ENCODE data around the gene ARHGAP26.
"Not testable (repeated sequence)": the region's sequence is repeated elsewhere in the genome, so short reads cannot be mapped to it uniquely, and the experiment has no call there.

Gene ARHGAP26

DNA sequence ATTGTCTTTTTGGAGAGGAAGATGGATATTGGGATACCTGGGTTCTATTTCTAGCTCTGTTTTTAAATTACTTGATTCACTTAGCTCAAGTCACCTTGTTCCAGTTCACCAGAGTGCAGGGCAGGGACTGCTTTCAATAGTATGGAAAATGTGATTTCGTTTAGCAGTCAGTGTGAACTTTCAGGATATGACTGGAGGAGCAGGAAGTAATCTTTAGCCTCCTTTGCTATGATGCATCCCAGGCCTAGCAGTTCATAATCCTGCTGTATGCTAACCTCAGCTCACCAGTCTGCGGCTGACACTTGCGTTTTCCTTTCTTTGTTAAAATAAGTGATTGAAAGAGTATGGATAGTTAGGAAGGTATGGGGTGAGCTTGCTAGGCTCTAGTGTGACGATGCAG lies 169.7 kb downstream of the ARHGAP26 start:
- DNase-seq, result no peak

GRCh38 chr5:142941245-142941644 lies 171.1 kb downstream of the ARHGAP26 start:
- no peak for DNase-seq

DNA sequence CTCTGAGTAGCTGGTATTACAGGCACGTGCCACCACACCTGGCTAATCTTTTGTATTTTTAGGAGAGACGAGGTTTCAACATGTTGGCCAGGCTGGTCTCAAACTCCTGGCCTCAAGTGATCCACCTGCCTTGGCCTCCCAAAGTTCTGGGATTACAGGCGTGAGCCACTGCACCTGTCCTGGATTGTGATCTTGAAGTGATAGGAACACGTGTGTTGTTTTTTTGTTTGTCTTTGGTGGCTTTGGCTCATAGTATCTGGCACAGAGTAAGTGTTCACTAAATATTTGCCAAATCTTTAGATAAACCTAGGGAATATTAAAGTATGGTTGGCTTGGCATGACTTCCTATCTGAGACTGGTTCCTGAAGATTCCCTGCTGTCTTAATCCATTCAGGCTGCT lies 172.7 kb downstream of the ARHGAP26 start:
- no peak for DNase-seq

GRCh38 chr5:142944140-142944539 lies 174.0 kb downstream of the ARHGAP26 start:
- DNase-seq, result no peak

- DNase-seq, result no peak
Observed at GRCh38 chr5:142945321-142945720, 175.1 kb downstream of the ARHGAP26 start.

GRCh38 chr5:142945845-142946244 lies 175.7 kb downstream of the ARHGAP26 start:
- no peak for DNase-seq

DNA sequence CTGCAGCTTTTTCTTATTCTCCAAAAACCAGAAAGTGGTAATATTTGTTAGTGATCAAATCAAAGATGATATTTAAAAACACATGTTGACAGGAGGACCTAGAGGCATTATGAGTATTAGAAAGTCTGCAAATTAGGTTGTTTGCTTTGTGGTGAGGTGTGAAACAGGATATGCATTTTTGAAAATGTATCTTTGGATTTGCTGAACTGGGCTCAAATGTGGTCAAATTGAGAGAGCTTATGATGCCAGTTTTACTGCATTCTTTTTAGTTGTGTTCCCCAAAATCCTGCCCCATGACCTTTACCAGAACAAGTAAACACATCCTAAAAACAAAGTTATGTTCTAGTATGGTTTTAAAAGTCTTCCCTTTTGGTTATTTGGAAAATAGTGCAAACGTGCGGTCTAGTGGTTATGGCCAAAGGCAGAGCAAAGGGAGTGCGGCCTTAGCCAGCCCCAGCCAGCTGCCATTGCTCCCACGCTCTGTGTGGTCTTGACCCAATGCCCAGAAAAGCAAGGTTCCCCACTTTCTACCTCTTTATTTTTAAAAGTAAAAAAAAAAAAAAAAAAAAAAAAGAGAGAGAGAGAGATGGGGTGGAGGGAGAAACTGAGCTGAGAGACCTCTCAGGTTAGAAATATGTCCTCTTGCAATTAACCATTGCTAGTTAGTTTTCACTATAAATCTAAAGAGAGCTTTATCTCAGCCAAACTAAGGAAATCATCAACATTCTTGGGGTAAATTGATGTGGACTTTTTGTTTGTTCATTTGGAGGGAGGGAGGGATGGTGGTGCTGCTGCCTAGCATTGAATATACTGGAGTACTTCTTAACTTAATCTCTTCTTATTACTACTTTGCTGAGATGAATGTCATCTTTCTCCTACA lies 176.6 kb downstream of the ARHGAP26 start:
- DNase-seq, result no peak

- DNase-seq, result no peak
Observed at GRCh38 chr5:142947427-142947709, 177.2 kb downstream of the ARHGAP26 start.

DNA sequence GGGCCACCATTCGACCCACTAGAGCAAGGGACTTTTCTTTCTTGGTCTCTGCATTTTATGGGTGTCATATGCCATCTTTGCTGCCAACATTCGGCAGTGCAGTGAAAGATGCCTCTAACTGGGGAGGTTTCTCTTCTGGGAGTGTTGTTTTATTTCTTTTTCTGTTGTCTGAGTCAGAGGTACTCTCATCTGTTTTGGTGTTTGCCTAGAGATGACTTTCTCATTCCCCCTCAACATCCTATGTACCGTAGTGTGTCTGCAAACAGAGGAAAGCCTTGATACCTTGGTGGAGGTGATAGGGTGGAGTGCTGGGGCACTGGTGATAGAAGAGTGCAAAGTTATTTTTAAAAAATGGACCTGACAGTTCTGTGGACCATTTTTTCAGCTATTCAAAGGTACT lies 182.1 kb downstream of the ARHGAP26 start:
- no peak for DNase-seq

DNA sequence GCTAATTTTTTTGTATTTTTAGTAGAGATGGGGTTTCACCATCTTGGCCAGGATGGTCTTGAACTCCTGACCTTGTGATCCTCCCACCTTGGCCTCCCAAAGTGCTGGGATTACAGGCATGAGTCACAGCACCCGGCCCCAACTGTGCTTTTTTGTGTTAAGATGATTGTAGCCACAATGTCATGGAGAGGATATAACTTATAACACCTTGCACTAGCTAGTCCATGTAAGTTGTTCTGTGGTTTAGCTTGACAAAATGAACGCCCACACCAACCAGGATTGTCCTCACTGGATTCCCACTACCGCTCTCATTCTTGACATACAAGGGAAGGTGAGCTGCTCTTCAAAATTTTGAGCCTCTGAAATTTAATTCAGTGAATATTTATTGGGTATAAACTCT lies 182.7 kb downstream of the ARHGAP26 start:
- not testable (repeated sequence) for DNase-seq

DNA sequence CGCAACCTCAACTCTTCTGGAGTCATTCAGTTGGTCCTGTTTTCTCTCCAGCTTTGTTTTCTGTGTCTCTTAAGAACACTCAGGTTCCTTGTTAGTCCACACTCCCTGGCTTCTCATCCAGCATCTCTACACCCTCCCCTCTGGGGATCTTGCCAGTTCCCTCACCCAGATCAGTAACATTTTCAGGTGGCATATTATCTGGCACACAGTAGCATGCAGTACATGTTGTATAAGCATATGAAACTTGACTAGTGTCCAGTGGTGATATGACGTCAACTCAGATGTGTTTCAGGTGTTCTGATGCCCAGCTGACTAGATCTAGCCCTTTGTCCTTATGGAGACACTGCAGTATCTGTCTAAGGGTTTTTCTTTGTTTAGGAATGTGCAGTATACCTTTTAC lies 184.3 kb downstream of the ARHGAP26 start:
- no peak for DNase-seq

DNA sequence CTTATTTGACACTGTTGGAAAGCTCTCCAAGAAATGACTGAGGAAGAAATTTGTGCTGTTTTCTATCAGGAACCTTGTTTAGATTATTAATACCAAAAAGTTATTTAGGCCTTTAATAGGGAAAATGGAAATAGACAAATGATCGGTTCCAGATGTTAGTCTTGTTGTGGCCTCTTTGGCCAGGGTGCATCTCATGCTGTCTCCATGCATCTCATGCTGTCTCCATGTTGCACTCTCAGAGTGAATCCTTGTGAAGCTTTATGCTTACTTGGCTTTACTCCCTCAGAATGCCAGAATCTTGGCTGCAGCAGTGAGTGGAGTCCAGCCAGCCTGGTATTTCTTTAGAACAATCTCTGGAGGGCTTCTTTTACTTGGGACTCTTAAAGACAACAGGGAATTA lies 185.5 kb downstream of the ARHGAP26 start:
- no peak for DNase-seq

- DNase-seq, result no peak
Observed at GRCh38 chr5:142957528-142957927, 187.4 kb downstream of the ARHGAP26 start.

GRCh38 chr5:142958944-142959682 lies 188.9 kb downstream of the ARHGAP26 start:
- no peak for DNase-seq

GRCh38 chr5:142959683-142960657 lies 189.8 kb downstream of the ARHGAP26 start:
- no peak for DNase-seq

GRCh38 chr5:142961440-142962173 lies 191.4 kb downstream of the ARHGAP26 start:
- DNase-seq, result no peak

DNA sequence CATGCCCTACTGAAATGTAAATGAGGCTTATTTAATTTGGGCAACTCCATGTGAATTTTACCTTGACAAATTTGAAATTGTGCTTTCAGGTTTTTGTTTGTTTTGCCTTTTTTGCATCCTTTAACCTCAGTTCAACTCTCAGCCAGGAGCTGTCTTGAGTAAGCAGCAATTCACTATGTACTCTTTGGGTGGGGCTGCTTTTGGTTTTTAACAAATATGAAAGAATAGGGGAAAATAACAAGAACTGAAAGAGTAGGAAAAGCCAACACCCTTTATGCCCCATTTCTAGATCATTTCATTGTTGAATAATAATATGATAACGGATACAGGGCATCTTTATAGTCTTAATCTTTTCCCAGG lies 192.0 kb downstream of the ARHGAP26 start:
- DNase-seq, result no peak

- DNase-seq, result not testable (repeated sequence)
Observed at GRCh38 chr5:142965258-142966120, 195.3 kb downstream of the ARHGAP26 start.

DNA sequence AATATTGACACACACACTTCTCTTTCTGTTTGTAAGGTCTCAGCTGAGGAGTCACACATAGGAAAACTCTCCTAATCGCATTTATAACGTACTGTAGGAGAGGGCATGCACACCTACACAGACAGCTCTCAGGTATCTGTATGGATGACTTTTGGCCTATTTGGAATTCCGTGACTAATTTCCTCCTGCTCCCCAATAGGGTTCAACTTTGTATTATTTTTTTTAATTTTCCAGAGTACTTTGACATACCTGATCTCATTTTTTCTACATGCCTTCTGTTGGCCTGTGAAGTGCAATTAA lies 195.9 kb downstream of the ARHGAP26 start:
- DNase-seq, result no peak

GRCh38 chr5:142969186-142969585 lies 199.0 kb downstream of the ARHGAP26 start:
- DNase-seq, result no peak

DNA sequence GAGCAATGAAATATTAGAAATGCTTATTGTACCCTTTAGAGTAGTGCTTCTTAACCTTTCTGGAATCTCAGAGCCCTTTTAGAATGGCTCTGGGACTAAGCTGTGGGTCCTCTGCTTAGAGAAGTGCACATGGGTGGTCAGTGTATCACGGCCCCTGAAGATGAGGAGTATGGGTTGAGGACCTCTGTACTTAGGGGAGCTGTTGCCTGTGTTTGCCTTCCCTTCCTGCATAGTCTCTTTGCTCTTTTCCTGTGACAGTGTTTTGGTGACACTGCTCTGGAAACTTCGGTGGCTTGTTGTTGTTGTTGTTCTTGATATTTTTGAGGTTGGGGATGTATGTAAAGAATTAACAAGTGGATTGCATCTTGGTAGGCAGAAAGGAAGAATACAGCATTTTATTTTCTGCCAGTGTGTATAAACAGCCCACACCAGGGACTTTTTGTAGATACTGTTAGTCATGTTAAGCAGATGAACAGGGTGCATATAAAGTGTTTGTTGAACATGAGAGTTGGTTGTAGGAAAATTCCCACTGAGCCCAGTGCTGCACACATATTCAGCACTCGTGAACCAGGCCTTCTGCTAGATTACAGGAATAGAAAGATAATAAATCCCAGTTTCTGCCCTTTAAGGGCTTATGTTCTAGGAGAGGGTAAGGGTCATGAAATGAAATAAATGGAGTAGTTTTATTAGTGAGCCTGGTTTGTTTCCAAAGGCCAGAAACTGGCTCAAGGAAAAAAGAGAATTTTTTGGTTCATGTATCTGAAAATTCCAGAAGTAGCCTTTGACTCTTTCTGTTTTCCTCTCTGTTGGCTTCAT lies 199.7 kb downstream of the ARHGAP26 start:
- no peak for DNase-seq
